Skeletal muscle cell (primary cell): ENCODE data around the gene CENPA.
"Not testable (repeated sequence)": the region's sequence is repeated elsewhere in the genome, so short reads cannot be mapped to it uniquely, and the experiment has no call there.

Source experiments
- DNase-seq: peaks from one replicate; pipeline ENCODE4 v3.0.0-alpha.2; 2010; ENCODE audit warnings: low read depth
- H3K4me3 ChIP-seq: 2 replicates; pipeline ENCODE4 v1.5.1; 2011; ENCODE audit warnings: low read depth, mild to moderate bottlenecking, control low read depth, low read length, moderate library complexity

Gene CENPA

GRCh38 chr2:26785431-26786206 lies at the start of gene CENPA:
TSS of gene CENPA (plus strand) at chr2:26786056. CDS start at chr2:26786197, 141 bp downstream.
- DNase-seq: peak; percentile 98
- peak within 1 kb of the TSS; percentile 81 for H3K4me3 ChIP-seq

- no peak for DNase-seq
- no peak overlapping the region for H3K4me3 ChIP-seq
Observed at GRCh38 chr2:26737221-26737620, 48.6 kb upstream of the CENPA start.

- no peak overlapping the region for H3K4me3 ChIP-seq
- no peak for DNase-seq
Observed at GRCh38 chr2:26738481-26738880, 47.4 kb upstream of the CENPA start.

GRCh38 chr2:26739514-26739913 lies 46.3 kb upstream of the CENPA start:
- H3K4me3 ChIP-seq: no peak overlapping the region
- DNase-seq: no peak

- no peak for DNase-seq
- no peak overlapping the region for H3K4me3 ChIP-seq
Observed at GRCh38 chr2:26740346-26740745, 45.5 kb upstream of the CENPA start.

- no peak overlapping the region for H3K4me3 ChIP-seq
- no peak for DNase-seq
Observed at GRCh38 chr2:26740890-26741302, 45.0 kb upstream of the CENPA start.

GRCh38 chr2:26742048-26742770 lies 43.6 kb upstream of the CENPA start:
- no peak overlapping the region for H3K4me3 ChIP-seq
- no peak for DNase-seq

GRCh38 chr2:26743852-26744251 lies 42.0 kb upstream of the CENPA start:
- no peak overlapping the region for H3K4me3 ChIP-seq
- DNase-seq: no peak

GRCh38 chr2:26744953-26745352 lies 40.9 kb upstream of the CENPA start:
- H3K4me3 ChIP-seq: no peak overlapping the region

GRCh38 chr2:26745609-26746327 lies 40.1 kb upstream of the CENPA start:
- no peak overlapping the region for H3K4me3 ChIP-seq
- DNase-seq: peak; percentile 27

More at GRCh38 chr2:26744953-26745352, 40.9 kb upstream of the CENPA start:
- DNase-seq: no peak

- DNase-seq: no peak
- H3K4me3 ChIP-seq: no peak overlapping the region
Observed at GRCh38 chr2:26746934-26747333, 38.9 kb upstream of the CENPA start.

GRCh38 chr2:26749787-26750420 lies 36.0 kb upstream of the CENPA start:
- DNase-seq, H3K4me3 ChIP-seq: not testable (repeated sequence)

GRCh38 chr2:26750467-26750866 lies 35.4 kb upstream of the CENPA start:
- not testable (repeated sequence) for H3K4me3 ChIP-seq, DNase-seq

GRCh38 chr2:26752656-26753055 lies 33.2 kb upstream of the CENPA start:
- no peak overlapping the region for H3K4me3 ChIP-seq
- no peak for DNase-seq

GRCh38 chr2:26754539-26754938 lies 31.3 kb upstream of the CENPA start:
- no peak overlapping the region for H3K4me3 ChIP-seq
- DNase-seq: no peak

GRCh38 chr2:26754972-26755670 lies 30.7 kb upstream of the CENPA start:
- H3K4me3 ChIP-seq: no peak overlapping the region
- no peak for DNase-seq

GRCh38 chr2:26756337-26756736 lies 29.5 kb upstream of the CENPA start:
- H3K4me3 ChIP-seq: no peak overlapping the region
- DNase-seq: no peak

GRCh38 chr2:26757873-26758789 lies 27.7 kb upstream of the CENPA start:
- DNase-seq: peak; percentile 96
- no peak overlapping the region for H3K4me3 ChIP-seq
